HG03342 (cell line): ENCODE data around the gene EYS.

Source experiments
- ATAC-seq: cut with Tn5 transposase; IDR thresholded peaks from one replicate; pipeline ENCODE4 v1.9.1; 2021; ENCODE audit warnings: mild to moderate bottlenecking, moderate library complexity; ENCODE audit not compliant: unreplicated experiment

The EYS gene

GRCh38 chr6:64750910-64751309 lies 956.1 kb downstream of the EYS start:
- ATAC-seq, result no peak

- ATAC-seq, result no peak
Observed at GRCh38 chr6:64737418-64737817, 969.6 kb downstream of the EYS start.

DNA sequence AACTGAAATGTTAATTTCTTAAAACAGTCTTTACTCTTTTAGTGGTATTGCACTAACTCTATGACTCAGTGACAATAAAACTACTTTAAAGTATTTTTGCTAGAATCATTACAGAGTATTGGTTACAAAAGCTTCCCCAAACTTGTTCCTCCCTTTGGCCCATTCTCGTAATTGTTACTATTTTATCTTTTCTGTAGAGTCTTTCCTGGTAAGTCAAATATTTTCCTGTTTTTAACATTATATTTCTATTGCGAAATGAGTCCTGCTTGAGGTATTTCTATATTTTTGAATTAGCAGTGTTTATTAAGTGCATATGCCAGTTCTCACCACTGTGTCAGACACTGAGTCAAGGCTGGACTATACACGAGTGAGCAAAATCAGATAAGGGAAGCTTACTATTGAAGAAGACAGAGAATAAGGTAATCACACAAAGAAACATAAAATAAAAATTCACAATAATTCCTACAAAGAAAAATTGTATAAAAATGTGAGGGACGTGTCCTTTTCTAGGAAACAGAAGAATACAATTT lies 970.5 kb downstream of the EYS start:
- no peak for ATAC-seq

DNA sequence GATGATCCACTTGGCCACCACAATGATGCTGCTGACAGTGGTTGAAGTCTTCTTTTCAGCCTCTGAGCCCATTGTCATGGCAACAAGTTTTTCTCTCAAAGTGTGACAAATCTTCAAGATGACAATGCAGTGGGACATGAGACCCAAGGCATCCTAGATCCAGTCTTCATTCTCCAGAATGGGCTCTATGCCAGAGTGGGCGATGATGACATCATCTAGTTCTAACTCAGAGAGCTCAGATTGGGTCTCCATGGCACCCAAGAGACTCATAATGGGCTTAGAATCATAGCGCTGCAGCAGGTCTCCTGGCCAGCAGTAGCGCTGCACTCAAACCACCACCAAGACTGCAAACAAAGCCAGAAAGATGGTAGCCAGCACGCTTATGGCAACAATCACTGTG lies 973.6 kb downstream of the EYS start:
- no peak for ATAC-seq

- ATAC-seq, result no peak
Observed at GRCh38 chr6:64732888-64733287, 974.1 kb downstream of the EYS start.

DNA sequence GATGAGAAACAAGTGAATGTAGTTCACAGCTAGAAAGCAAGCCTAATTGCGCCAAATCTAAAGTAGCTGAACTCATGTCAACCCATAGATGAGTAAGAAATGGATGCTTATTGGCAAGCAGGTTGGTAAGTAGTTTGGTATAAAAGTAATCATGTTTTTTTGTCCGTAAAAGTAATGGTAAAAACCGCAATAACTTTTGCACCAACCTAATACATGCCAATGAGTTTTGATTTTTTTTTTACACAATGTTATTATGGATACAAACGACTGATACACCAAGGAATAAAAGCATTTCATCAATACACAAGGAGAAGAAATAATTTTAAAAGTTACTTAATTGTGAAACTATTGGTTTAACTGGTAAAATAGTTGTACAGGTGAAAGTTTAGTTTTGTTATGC lies 977.5 kb downstream of the EYS start:
- no peak for ATAC-seq

DNA sequence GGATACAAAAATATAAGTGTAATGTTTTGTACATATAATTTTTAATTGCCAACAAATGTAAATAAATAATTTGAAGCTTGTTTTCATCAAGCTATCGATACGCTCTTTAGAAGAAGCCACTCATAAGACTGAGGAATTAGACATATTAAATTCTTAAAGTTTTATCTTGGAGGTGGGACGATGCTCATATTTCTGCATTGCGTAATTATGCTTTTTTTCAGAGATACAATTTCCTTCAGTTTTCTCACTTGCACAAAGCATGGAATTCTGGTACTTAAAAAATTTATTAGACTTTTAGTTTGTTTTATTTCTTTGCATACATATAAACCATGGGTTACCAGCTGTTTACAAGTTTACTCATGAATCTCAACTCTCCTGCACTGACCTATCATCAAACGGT lies 980.0 kb downstream of the EYS start:
- no peak for ATAC-seq

DNA sequence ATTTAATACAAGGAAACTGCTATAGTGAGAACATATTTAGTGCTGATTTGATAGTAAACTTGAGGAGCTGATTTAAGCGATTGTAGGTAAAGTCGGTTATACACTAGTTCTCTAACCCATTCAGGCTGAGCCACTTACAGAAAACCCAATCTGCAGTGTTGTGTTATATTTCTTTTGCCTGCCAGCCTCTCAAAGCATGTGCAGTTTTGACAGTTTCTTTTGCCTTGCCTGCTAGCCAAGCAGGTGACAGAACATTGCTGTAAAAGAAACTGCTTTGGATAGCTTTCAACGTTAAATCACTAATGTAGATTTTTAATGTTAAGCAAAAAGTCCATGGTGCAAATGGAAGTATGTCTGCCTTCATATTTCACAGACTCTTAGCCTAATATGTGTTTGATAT lies 982.9 kb downstream of the EYS start:
- no peak for ATAC-seq

- ATAC-seq, result no peak
Observed at GRCh38 chr6:64723327-64724058, 983.5 kb downstream of the EYS start.

DNA sequence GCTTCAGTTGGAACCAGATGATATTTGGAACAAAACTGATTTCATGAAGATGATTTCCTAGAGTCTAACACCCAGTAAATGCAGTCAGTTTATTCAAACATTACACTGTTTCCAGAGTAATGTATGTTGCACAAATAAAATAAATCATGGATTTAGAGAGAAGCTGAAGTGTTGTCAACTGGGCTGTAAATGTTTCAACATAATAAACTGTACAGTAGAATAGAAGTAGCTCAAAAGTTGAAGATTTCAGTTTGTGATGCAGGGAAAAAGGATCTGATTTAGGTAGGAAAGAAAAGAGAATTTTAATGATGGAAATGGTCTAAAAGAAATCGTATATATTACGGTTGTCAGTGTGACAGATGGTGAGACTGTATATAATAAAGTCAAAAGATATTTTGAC lies 985.2 kb downstream of the EYS start:
- ATAC-seq, result no peak

GRCh38 chr6:64717281-64717680 lies 989.7 kb downstream of the EYS start:
- ATAC-seq, result no peak

GRCh38 chr6:64715624-64716023 lies 991.4 kb downstream of the EYS start:
- ATAC-seq, result no peak

DNA sequence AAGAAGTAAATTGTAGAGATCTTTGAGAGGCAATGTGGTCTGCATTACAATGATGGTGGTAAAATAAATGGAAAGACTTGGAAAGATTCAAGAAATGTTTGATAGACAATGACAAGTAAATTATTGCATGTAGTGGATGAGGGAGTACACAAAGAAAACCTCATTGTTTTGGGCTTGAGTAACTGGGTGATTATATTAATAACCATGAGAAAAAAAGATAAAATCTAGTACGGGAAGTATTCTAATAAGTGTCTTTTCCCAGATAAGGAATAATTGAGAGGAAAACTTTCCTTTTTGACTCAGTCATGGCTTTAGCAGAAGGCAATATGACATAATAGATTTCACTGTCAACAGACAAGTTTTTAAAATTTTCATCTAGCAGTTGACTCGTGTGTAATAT lies 993.0 kb downstream of the EYS start:
- ATAC-seq, result no peak

GRCh38 chr6:64713175-64713574 lies 993.9 kb downstream of the EYS start:
- no peak for ATAC-seq

DNA sequence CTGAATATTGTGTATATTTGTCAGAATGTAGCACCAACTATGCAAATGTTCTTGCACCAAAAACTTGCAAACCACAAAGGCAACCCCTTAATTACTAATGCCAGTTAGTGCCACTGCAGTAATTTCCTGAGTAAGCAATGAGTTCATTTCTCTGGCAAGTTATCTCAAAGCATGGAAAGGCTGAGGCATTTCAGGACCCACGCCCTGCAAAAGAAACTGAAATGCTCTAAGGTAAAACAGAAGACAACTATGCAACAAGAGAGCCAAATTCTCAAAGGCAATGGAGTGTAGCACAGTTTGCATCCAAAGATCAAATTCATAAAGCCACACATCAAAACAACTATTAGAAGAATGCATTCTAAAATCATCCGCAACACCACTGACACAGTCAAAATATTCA lies 994.4 kb downstream of the EYS start:
- no peak for ATAC-seq

- no peak for ATAC-seq
Observed at GRCh38 chr6:64703922-64704321, 1003.1 kb downstream of the EYS start.

- no peak for ATAC-seq
Observed at GRCh38 chr6:64696053-64696452, 1011.0 kb downstream of the EYS start.

- ATAC-seq, result no peak
Observed at GRCh38 chr6:64694356-64694755, 1012.7 kb downstream of the EYS start.

GRCh38 chr6:64691064-64691463 lies 1016.0 kb downstream of the EYS start:
- ATAC-seq, result no peak

- ATAC-seq, result no peak
Observed at GRCh38 chr6:64685401-64685800, 1021.6 kb downstream of the EYS start.

GRCh38 chr6:64683682-64684081 lies 1023.3 kb downstream of the EYS start:
- ATAC-seq, result no peak

GRCh38 chr6:64681416-64682160 lies 1025.4 kb downstream of the EYS start:
- no peak for ATAC-seq
